Measurements from ENCODE around the gene RPL18. TPM values are rescaled to one million over a fixed set of nuclear protein-coding genes. Genes with fewer than 3 reads are reported as not detected.

Gene RPL18
- total and polyA plus RNA-seq, 8 donors = 1,028 to 1,744 (median 1,547) TPM

DNA sequence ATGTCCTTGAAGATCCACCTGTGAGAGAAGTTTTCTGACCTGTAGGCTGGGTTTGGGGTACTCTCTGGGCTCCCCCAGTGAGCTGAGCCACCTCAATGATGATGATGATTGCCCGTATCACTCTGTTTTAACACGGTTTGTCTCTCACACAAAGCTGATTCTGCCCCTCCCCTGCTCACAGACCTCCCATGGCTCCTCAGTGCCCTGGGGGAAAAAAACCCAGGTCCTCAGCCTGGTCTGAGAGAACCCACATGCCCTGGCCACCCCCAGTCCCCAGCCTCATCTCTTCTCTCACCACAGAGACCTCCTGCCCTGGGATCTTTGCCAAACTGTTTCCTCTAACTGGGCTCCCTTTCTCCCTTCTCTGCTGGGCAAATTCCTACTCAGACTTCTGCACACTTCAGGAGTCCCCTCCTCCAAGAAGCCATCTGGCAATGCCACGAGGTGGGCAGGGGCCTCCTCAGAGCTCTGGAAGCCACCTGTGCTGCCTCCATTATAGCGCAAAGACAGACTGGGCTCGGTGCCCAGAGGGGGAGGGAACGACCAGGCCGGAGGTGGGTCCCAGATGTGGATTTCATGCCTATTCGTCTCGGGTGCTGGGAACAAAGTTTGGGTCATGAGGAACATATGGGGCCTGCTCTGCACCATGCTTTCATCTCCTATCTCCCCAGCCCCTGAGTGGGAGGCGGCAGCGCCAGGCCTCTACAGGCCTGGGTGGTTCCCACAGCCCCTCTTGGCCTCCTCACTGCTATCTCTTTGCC is 35.5 kb upstream of the RPL18 start:
- no peak for DNase-seq
- Histone ChIP-seq H3K9me3 (no peaks in the 10 kb centered on the region), H3K27me3 (no peaks in the 10 kb centered on the region), H3K4me1 (no peaks in the 10 kb centered on the region), H3K27ac (no peak overlapping the region), H3K4me3 (no peak overlapping the region), H3K36me3 (no peaks in the 10 kb centered on the region)
- ATAC-seq = no peak
- intact Hi-C loops (cut with DNase I) = no loop called here
- TF ChIP-seq, protein P1, sequence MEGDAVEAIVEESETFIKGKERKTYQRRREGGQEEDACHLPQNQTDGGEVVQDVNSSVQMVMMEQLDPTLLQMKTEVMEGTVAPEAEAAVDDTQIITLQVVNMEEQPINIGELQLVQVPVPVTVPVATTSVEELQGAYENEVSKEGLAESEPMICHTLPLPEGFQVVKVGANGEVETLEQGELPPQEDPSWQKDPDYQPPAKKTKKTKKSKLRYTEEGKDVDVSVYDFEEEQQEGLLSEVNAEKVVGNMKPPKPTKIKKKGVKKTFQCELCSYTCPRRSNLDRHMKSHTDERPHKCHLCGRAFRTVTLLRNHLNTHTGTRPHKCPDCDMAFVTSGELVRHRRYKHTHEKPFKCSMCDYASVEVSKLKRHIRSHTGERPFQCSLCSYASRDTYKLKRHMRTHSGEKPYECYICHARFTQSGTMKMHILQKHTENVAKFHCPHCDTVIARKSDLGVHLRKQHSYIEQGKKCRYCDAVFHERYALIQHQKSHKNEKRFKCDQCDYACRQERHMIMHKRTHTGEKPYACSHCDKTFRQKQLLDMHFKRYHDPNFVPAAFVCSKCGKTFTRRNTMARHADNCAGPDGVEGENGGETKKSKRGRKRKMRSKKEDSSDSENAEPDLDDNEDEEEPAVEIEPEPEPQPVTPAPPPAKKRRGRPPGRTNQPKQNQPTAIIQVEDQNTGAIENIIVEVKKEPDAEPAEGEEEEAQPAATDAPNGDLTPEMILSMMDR (IDR thresholded peaks at IDR 0.05) = no peak

GRCh38 chr19:48651683-48652048 is 32.7 kb upstream of the RPL18 start:
- DNase-seq = no peak
- TF ChIP-seq, protein P1 (IDR thresholded peaks at IDR 0.05) = no peak
- H3K27ac ChIP-seq = no peak overlapping the region
- no peaks in the 10 kb centered on the region for H3K36me3 ChIP-seq
- intact Hi-C loops (cut with DNase I) = no loop called here
- H3K9me3 ChIP-seq = no peaks in the 10 kb centered on the region
- no peak overlapping the region for H3K4me3 ChIP-seq
- H3K27me3 ChIP-seq = no peaks in the 10 kb centered on the region
- no peak for ATAC-seq
- peaks cover 0 to 5% of the 10 kb centered on the region in 2 donors for H3K4me1 ChIP-seq

DNA sequence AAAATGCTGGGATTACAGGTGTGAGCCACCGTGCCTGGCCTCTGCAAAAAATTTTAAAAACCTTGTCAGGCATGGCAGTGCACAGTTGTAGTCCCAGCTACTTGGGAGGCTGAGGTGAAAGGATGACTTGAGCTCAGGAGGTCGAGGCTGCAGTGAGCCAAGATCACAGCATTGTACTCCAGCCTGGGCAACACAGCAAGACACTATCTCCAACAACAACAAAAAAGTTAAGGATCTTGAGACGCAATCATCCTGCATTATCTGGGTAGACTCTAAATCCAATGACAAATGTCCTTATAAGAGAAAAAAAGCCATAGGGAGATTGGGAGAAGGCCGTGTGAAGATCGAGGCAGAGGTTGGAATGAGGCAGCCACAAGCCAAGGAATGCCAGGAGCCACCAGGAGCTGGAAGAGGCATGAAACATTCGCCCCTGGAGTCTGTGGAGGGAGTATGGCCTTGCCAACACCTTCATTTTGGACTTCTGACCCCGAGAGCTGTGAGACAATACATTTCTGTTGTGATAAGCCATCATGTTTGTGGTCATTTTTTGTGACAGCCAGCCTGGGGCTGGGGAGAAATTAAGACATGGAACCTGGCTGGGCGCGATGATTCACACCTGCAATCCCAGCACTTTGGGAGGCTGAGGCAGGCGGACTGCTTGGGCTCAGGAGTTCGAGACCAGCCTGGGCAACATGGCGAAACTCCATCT is 32.1 kb upstream of the RPL18 start:
- Histone ChIP-seq H3K9me3 (no peaks in the 10 kb centered on the region), H3K36me3 (no peaks in the 10 kb centered on the region), H3K27me3 (peaks cover 0 to 3% of the 10 kb centered on the region in 2 donors), H3K4me3 (no peak overlapping the region), H3K27ac (no peak overlapping the region), H3K4me1 (peaks cover 0 to 9% of the 10 kb centered on the region in 2 donors)
- ATAC-seq = no peak
- TF ChIP-seq, protein P1 (IDR thresholded peaks at IDR 0.05) = no peak
- no peak for DNase-seq
- intact Hi-C loops (cut with DNase I) = no loop called here

GRCh38 chr19:48648134-48648533 is 29.2 kb upstream of the RPL18 start:
- Histone ChIP-seq H3K9me3 (no peaks in the 10 kb centered on the region), H3K27me3 (peaks cover 0 to 18% of the 10 kb centered on the region in 2 donors), H3K27ac (no peak overlapping the region), H3K4me3 (no peak overlapping the region), H3K4me1 (peaks cover 7 to 28% of the 10 kb centered on the region in 2 donors), H3K36me3 (no peaks in the 10 kb centered on the region)
- ATAC-seq = no peak
- DNase-seq = no peak
- TF ChIP-seq, protein P1 (IDR thresholded peaks at IDR 0.05) = no peak
- intact Hi-C loops (cut with DNase I) = no loop called here

GRCh38 chr19:48646722-48647216 is 27.8 kb upstream of the RPL18 start:
- DNase-seq = no peak
- peak overlapping the region; percentile 64 to 70 for H3K27ac ChIP-seq
- intact Hi-C loops (cut with DNase I) = no loop called here

More at GRCh38 chr19:48646722-48647216, 27.8 kb upstream of the RPL18 start:
- Histone ChIP-seq H3K36me3 (no peaks in the 10 kb centered on the region), H3K4me3 (peak overlapping the region; percentile 33 to 50), H3K4me1 (peaks cover 7 to 28% of the 10 kb centered on the region in 2 donors), H3K9me3 (no peaks in the 10 kb centered on the region), H3K27me3 (peaks cover 0 to 18% of the 10 kb centered on the region in 2 donors)
- ATAC-seq = no peak
- TF ChIP-seq, protein P1 (IDR thresholded peaks at IDR 0.05) = no peak
